Astrocyte (in vitro differentiated cells and primary cell): Measurements from ENCODE around the gene STK24. TPM values are rescaled to one million over a fixed set of nuclear protein-coding genes. Genes with fewer than 3 reads are reported as not detected.

Experiments
- DNase-seq: peaks from one replicate; pipeline ENCODE4 v3.0.0-alpha.2; 2010; ENCODE audit warnings: low read depth
- FAIRE-seq: peaks from 2 replicates; lab custom pipeline; 2011; peaks lifted over from hg19 to GRCh38; lab: Jason Lieb, UNC
- H2AFZ ChIP-seq: 2 replicates; pipeline ENCODE4 v1.6.0; 2012; ENCODE audit warnings: low read depth, low read length, inconsistent platforms
- H3K27ac ChIP-seq: 2 replicates; pipeline ENCODE4 v1.5.1; 2011; ENCODE audit warnings: low read depth, low read length, inconsistent platforms
- H3K27me3 ChIP-seq: 2 replicates; pipeline ENCODE4 v1.6.0; 2011; ENCODE audit warnings: low read length, inconsistent platforms; ENCODE audit not compliant: insufficient read depth
- H3K36me3 ChIP-seq: 2 replicates; pipeline ENCODE4 v1.5.1; 2011; ENCODE audit warnings: low read length, inconsistent platforms; ENCODE audit not compliant: insufficient read depth
- H3K4me1 ChIP-seq: 2 replicates; pipeline ENCODE4 v1.5.1; 2011; ENCODE audit warnings: low read length, inconsistent platforms; ENCODE audit not compliant: insufficient read depth
- H3K4me2 ChIP-seq: 2 replicates; pipeline ENCODE4 v1.6.0; 2012; ENCODE audit warnings: low read length, inconsistent platforms
- H3K4me3 ChIP-seq: 2 replicates; pipeline ENCODE4 v1.5.1; 2011; ENCODE audit warnings: low read depth, mild to moderate bottlenecking, low read length, inconsistent platforms; ENCODE audit not compliant: insufficient read depth
- H3K79me2 ChIP-seq: 2 replicates; pipeline ENCODE4 v1.6.0; 2012; ENCODE audit warnings: mild to moderate bottlenecking, low read length, inconsistent platforms; ENCODE audit not compliant: insufficient read depth
- H3K9ac ChIP-seq: 2 replicates; pipeline ENCODE4 v1.6.0; 2012; ENCODE audit warnings: mild to moderate bottlenecking, low read length, inconsistent platforms
- H3K9me3 ChIP-seq: 2 replicates; pipeline ENCODE4 v1.5.1; 2012; ENCODE audit warnings: low read depth, mild to moderate bottlenecking, low read length, inconsistent platforms; ENCODE audit not compliant: insufficient read depth
- H4K20me1 ChIP-seq: 2 replicates; pipeline ENCODE4 v1.6.0; 2012; ENCODE audit warnings: low read length, inconsistent platforms; ENCODE audit not compliant: insufficient read depth
- H3K27ac Mint-ChIP-seq: one replicate; pipeline ENCODE4 v1.8.0; 2021; ENCODE audit warnings: mild to moderate bottlenecking, mixed read lengths; ENCODE audit not compliant: unreplicated experiment
- H3K27me3 Mint-ChIP-seq: one replicate; pipeline ENCODE4 v1.8.0; 2021; ENCODE audit warnings: low read depth, mixed read lengths; ENCODE audit not compliant: unreplicated experiment
- H3K36me3 Mint-ChIP-seq: one replicate; pipeline ENCODE4 v1.8.0; 2021; ENCODE audit warnings: low read depth, mixed read lengths; ENCODE audit not compliant: unreplicated experiment
- H3K4me1 Mint-ChIP-seq: one replicate; pipeline ENCODE4 v1.8.0; 2021; ENCODE audit warnings: low read depth, mixed read lengths; ENCODE audit not compliant: unreplicated experiment
- H3K4me3 Mint-ChIP-seq: one replicate; pipeline ENCODE4 v1.8.0; 2021; ENCODE audit warnings: mild to moderate bottlenecking, moderate library complexity, mixed read lengths; ENCODE audit not compliant: unreplicated experiment
- H3K9me3 Mint-ChIP-seq: one replicate; pipeline ENCODE4 v1.8.0; 2021; ENCODE audit warnings: mild to moderate bottlenecking, mixed read lengths; ENCODE audit not compliant: unreplicated experiment
- CTCF ChIP-seq: IDR thresholded peaks from 2 replicates; pipeline ENCODE4 v1.5.1; 2011; ENCODE audit warnings: low read depth, mild to moderate bottlenecking, inconsistent platforms, low read length, moderate library complexity; ENCODE audit not compliant: insufficient read depth
- EZH2 ChIP-seq: IDR thresholded peaks from 2 replicates; pipeline ENCODE4 v1.6.1; 2012; ENCODE audit warnings: mild to moderate bottlenecking, low read length, inconsistent platforms; ENCODE audit not compliant: insufficient read depth
- total RNA-seq: library from RNA; stranded (reverse); gene quantifications from 2 replicates; pipeline ENCODE4 v1.2.1, GENCODE V29; 2021

The STK24 gene
- total RNA-seq, 1 donor from 2014 or later, result 96.1 TPM

GRCh38 chr13:98486412-98486811 is 90.5 kb downstream of the STK24 start:
- Histone ChIP-seq H3K27me3 (no peaks in the 10 kb centered on the region), H3K4me1 (peaks cover 58% of the 10 kb centered on the region), H3K4me3 (no peak overlapping the region), H4K20me1 (peaks cover 57% of the 10 kb centered on the region), H3K36me3 (no peaks in the 10 kb centered on the region), H3K4me2 (no peak overlapping the region), H3K9me3 (no peaks in the 10 kb centered on the region), H3K27ac (no peak overlapping the region), H2AFZ (no peak overlapping the region), H3K79me2 (peaks cover 96% of the 10 kb centered on the region), H3K9ac (no peak overlapping the region)
- Mint-ChIP-seq H3K27ac (no peak overlapping the region), H3K36me3 (peaks cover 13% of the 10 kb centered on the region), H3K4me1 (peaks cover 58% of the 10 kb centered on the region), H3K4me3 (no peak overlapping the region), H3K27me3 (no peaks in the 10 kb centered on the region), H3K9me3 (no peaks in the 10 kb centered on the region)
- FAIRE-seq (no peak), DNase-seq (no peak)
- no peak for TF ChIP-seq EZH2
- no peak for TF ChIP-seq CTCF

GRCh38 chr13:98485561-98485960 is 91.3 kb downstream of the STK24 start:
- Mint-ChIP-seq H3K9me3 (no peaks in the 10 kb centered on the region), H3K36me3 (peaks cover 10% of the 10 kb centered on the region), H3K4me3 (no peak overlapping the region), H3K4me1 (peaks cover 63% of the 10 kb centered on the region), H3K27ac (peak overlapping the region; percentile 99), H3K27me3 (no peaks in the 10 kb centered on the region)
- no peak overlapping the region for H3K4me3 ChIP-seq
- DNase-seq (no peak), FAIRE-seq (no peak)
- H3K27me3 ChIP-seq, result no peaks in the 10 kb centered on the region
- H3K4me2 ChIP-seq, result peak overlapping the region; percentile 82
- peak overlapping the region; percentile 82 for H3K9ac ChIP-seq
- no peak overlapping the region for H2AFZ ChIP-seq
- H3K27ac ChIP-seq, result peak overlapping the region; percentile 95
- peaks cover 96% of the 10 kb centered on the region for H3K79me2 ChIP-seq
- no peaks in the 10 kb centered on the region for H3K36me3 ChIP-seq
- H3K4me1 ChIP-seq, result peaks cover 67% of the 10 kb centered on the region
- no peaks in the 10 kb centered on the region for H3K9me3 ChIP-seq
- peaks cover 49% of the 10 kb centered on the region for H4K20me1 ChIP-seq
- TF ChIP-seq CTCF (no peak), EZH2 (no peak)
